ENCODE results near the gene LYPD6B.

DNA sequence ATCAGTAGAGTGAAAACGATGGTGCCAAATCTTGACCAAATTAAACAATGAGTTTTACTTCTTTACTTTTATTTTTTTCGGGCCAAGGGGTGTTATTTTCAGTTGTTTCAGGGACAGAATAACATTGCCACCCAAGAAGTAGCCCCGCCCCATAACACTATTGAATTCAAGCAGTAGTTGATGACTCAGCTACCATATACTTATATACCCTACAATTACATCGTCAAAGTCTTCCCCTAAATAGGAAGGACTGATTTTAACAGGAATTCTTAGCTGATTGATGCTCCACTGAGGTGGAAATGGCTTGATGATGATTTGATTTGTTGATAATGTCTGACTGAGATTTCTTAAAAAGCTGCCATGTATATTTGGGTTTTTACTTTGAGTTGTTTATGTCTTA lies 24.7 kb downstream of the LYPD6B start:
- TF ChIP-seq EZH2phosphoT487 (IDR thresholded peaks at IDR 0.05; ENCODE audit: low read length): no peak
- TF ChIP-seq, protein P1, sequence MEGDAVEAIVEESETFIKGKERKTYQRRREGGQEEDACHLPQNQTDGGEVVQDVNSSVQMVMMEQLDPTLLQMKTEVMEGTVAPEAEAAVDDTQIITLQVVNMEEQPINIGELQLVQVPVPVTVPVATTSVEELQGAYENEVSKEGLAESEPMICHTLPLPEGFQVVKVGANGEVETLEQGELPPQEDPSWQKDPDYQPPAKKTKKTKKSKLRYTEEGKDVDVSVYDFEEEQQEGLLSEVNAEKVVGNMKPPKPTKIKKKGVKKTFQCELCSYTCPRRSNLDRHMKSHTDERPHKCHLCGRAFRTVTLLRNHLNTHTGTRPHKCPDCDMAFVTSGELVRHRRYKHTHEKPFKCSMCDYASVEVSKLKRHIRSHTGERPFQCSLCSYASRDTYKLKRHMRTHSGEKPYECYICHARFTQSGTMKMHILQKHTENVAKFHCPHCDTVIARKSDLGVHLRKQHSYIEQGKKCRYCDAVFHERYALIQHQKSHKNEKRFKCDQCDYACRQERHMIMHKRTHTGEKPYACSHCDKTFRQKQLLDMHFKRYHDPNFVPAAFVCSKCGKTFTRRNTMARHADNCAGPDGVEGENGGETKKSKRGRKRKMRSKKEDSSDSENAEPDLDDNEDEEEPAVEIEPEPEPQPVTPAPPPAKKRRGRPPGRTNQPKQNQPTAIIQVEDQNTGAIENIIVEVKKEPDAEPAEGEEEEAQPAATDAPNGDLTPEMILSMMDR (IDR thresholded peaks at IDR 0.05; ENCODE audit: low read length): no peak
- no peak for TF ChIP-seq EZH2 (optimal IDR thresholded peaks at IDR 0.05; ENCODE audit: low read depth, low read length)
